IPS DF 19.7 (cell line): ENCODE data around the gene ZNF462.
"Not testable (repeated sequence)": the region's sequence is repeated elsewhere in the genome, so short reads cannot be mapped to it uniquely, and the experiment has no call there.

Experiments used
- DNase-seq: peaks from one replicate; pipeline ENCODE4 v3.0.0-alpha.2; 2013; ENCODE audit warnings: low read depth, low spot score

The ZNF462 gene

DNA sequence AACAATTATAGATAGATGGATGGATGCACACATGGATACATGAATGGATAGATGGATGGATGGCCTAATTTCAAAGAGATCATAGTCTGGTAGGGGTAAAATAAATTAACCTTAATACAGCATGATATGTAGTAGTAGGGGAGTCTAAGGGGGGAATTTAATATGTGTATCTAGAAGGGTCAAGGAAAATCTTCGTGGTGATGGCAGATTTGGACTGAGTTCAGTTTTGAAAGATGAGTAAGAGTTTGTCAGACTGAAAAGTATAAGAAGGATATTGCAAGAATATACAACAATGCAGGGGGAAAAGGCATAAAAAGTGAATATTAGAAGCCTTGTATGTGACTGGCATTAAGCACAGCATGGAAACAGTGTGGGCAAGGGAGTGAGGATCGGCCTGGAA, 98.7 kb downstream of the ZNF462 start:
- DNase-seq, result no peak

DNA sequence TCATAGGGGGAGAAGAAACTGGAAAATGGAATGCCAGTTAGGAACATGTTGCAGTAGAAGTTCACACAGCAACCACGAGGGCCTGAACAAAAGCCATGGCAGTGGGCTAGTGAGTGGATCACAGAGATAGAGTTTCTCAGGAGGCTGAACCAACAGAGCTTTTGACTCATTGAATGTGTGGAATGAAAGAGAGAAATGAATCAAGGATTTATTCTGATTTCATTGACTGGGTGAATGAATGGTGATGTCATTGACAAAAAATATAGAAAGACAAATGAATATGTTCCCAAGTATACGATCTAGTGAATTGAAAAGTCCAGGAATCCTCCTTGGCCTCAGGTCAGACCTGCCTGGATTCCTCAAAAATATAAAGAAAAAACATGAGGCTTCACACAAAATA, 99.2 kb downstream of the ZNF462 start:
- DNase-seq, result no peak

DNA sequence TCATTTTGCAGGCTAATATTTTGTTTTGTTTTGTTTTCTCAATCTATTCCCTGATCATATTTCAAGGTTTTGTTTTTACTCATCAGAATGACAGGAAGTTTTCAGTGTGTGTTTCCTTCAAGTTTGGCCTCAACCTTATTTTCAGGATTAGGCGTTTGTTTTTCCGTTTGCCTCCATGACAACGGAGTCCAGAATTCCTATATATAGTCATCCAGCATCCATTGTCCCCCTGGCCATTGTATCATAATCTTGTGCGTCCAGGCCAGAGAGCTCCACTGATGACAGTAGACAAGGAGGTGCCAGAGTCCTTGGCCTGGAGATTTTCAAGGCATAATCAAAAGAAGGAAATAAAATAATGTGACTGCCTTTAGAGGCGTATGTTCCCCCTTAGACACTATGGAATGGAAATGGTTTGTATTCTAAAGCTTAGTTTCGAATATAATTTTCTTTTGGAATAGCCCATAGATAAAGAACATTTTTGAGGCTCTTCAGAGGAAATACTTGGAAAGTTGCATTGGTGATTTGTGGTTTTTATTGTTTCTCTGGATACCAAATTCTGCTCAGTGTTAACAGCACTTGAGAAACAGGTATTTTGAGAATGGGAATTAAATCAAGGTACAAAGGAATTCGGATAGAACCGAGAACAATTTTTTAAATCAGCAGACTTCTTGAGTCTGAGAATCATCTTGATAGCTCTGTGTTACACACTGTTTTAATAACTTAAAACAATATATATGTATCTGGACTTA, 99.8 kb downstream of the ZNF462 start:
- no peak for DNase-seq

DNA sequence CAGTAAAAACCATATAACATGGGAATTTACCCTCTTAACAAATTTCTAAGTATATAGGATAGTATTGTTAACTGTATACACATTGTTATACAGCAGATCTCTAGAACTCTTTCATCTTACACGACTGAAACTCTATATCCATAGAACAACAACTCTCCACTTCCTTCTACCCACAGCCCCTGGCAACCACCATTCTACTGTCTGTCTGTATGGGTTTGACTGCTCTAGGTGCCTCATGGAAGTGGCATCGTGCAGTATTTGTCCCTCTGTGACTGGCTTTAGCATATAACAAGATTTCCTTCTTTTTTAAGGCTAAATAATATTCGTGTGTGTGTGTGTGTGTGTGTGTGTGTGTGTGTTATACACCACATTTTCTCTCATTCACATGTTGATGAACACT, 100.7 kb downstream of the ZNF462 start:
- no peak for DNase-seq

DNA sequence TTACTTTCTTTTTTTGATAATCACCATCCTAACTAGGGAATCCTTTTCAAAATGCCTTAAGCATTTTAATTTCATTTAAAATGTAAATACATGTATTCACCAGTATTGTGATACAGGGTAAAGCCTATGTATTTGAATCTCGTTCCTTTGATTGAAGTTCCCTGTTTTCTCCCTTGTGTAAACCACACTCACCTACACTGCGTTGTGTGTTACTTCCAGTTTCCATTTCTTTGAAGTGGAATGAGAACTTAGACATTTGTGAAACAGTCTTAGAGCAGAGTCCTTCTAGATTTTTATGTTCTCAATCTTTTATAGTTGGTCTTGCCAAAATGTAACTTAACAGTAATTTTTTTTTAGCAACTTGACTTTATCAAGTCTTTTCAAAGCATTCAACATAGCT, 101.4 kb downstream of the ZNF462 start:
- DNase-seq, result no peak

DNA sequence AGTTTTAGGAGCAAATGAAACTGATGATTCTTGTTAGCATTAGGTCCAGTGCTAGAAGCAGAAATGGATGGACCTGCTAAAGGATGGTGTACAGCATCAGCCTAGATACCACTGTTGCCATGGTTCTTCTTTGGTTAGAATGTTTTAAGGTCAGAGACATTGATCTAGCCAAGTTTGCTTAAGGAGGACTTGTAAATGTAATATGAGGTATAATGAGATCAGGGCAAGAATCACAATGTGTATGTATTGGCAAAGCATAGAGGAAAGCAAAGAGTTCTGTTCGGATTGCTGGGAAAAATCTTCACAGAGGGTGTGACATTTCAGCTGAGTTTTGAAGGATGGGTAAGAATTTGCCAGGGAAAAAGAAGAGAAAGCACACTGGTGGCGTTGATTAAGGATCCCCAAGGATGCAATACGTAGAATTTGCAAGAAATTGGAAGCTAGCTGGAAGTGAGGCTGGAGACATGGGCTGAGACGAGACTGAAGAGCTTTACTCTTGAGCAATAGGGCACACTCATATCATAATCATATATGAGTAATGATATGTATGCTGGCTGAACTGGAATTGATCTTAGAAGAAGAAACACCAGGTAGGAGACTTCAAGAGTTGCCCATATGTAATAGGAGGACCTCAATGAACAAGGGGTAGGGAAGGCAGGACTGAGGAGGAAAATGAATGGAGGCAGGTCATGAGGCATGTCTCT, 102.0 kb downstream of the ZNF462 start:
- DNase-seq, result no peak

DNA sequence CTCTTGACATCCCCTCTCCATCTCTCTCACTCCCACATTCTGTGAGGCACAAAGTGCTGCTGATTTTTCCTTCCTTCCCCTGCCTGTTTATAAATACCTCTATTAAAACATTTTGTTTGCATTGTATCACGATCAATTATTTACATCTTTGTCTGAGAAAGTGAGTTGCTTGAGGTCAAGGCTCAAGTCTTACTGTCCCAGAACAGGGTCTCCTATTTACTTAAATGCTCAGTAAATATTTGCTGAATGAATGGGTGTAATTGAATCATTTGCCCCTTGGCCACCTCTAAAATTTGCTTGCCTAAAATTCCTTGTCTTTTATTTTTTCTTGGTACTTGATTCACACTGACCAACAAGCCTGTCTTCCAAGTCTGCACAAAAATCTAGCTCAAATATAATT, 103.5 kb downstream of the ZNF462 start:
- DNase-seq, result no peak

DNA sequence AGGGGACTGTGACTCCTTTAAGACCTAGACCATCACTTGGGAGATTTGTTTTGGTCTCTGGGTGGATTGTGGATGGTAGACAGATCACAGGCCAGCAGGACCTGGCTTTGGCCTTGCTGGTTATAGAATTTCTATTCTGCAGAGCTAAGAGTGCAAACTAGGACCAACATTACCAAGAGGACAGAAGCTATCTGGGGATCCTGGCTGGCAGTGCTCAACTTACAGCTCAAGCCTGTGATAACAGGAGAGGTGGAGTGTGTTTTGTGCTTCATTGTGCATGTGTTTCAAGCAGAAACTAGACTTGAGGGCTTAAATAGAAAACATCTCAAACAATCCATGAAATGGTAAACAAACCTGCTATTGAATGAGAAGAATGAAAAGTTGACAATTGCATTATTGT, 106.7 kb downstream of the ZNF462 start:
- no peak for DNase-seq

DNA sequence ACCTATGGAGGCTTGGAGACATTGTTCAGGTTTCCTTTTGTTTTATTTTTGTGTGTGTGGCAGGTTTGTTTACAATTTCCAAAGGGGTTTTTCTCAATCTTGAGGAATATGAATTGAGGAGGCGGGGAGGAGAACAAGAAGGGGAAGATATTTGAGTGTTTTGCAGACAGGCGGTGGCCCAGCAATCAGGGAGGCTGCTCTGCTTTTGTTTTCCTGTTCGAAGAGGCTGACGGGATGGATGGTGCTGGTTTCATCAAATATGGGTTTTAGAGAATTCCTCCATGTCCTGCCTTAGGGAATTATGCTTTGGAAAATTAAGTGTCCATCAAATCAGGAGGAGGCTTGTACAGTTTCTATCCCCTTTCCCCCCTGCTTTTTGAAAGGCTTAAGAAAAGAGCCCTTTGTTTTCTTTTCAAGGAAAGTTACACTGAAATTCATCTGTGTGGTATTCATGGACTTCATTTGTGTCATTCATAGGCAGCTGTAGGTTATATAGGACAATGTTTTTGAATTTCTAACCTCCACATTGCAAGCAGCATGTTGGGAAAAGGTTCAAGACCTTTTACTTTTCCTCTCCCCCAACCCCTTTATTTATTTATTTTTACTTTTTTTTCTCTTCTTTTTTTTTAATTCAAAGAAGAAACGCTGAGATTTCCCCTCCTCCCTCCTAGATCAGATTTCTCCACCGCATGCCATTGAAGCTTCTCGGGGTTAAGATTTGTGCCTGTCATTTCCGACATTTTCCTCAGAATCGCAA, 107.4 kb downstream of the ZNF462 start:
- DNase-seq, result no peak

DNA sequence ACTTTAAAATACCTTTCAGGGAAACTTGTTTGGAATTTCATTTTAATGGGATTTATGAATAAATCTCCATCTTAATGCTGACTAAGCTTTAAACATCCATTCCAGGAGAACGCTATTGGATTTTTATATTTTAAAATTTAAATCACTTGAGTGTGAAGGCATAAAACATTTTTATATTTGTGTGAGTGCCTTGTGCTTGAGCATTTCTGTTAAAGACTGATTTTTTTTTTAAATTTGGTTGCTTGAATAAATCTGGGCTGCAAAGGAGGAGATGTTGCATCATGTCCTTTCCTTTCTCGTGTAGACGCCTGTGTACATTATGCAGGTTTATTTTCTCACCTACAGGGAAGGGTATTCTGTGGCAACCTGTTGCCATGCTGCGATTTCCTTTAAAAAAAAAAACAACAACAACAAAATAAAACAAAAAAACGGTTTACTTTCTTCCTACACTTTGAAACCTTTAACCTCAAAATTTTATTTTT, 108.1 kb downstream of the ZNF462 start:
- no peak for DNase-seq

DNA sequence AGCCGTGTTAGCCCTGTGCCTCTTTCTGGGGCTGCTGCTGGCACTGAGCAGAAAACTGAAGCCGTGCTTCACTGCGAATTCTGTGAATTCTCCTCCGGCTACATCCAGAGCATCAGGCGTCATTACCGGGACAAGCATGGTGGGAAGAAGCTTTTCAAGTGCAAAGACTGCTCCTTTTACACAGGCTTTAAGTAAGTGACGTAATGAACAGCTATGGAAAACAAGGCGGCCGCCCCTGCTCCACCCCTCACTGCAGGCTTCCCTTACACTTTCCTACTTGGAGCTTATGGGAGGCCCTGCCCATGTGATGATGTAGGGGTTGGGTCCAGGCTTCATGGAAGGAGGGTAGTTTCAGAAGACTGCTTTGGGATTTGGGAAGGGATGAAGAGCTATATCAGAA, 109.1 kb downstream of the ZNF462 start:
- DNase-seq, result no peak

DNA sequence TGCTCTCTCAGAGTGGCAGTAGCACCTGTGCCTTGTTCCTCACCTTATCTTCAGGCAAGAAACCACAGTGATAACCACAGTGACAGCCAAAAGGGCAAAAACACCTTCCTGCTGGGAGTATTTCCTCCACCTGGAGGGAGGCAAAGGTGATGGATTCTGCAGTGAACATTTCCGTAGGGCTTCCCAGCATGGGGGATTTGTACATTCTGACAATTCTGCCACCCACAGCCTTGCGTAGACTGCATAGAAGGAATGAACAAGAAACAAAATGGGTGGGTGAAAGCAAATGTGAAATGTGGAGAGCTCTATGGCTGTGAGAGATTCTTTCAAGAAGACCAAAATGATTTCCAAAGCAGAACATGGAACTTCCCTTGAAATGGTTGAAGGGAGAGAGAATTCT, 111.4 kb downstream of the ZNF462 start:
- no peak for DNase-seq

DNA sequence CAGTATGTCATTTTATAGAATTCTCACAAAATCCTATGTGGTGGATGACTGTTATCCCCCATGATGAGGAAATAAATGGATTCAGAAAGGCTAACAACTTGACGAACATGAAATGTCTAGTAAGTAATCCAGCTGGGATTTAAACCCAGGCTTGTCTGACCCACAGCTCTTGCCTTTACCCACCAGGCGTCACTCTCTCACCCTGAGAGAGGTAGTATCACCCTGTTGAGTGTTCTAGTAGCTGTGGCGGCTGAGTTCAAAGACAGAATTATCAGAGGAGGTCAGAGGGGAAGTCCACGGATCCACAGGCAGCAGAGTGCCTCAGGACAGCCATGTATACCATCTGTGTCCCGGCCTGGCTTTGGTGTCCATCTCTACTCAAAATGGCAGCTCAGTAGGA, 113.8 kb downstream of the ZNF462 start:
- no peak for DNase-seq

DNA sequence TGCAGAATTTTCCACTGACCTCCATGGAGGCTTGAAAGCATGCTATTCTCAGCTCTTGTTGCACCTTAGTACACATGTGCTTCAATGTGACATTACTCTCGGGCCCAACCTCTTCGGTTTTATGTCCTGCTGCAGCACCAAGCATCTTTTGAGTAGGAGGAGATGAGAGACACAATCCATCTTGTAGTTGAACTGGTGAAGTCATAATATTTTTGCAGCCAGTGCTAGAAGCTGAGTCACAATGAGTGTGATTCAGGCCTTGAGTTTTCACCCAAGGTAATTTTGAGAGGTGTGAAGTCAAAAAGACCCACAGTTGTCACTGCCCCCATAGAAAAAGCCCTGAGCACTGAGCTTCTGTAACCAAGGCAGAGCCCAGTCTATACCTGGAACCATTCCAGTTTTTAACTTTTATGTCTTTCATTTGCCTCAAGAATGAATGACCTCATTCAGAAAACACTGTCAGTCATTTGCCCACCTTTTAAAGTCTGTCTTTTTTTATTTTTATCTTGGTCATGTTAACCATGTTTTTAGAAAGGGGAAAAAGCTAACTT, 117.7 kb downstream of the ZNF462 start:
- no peak for DNase-seq

DNA sequence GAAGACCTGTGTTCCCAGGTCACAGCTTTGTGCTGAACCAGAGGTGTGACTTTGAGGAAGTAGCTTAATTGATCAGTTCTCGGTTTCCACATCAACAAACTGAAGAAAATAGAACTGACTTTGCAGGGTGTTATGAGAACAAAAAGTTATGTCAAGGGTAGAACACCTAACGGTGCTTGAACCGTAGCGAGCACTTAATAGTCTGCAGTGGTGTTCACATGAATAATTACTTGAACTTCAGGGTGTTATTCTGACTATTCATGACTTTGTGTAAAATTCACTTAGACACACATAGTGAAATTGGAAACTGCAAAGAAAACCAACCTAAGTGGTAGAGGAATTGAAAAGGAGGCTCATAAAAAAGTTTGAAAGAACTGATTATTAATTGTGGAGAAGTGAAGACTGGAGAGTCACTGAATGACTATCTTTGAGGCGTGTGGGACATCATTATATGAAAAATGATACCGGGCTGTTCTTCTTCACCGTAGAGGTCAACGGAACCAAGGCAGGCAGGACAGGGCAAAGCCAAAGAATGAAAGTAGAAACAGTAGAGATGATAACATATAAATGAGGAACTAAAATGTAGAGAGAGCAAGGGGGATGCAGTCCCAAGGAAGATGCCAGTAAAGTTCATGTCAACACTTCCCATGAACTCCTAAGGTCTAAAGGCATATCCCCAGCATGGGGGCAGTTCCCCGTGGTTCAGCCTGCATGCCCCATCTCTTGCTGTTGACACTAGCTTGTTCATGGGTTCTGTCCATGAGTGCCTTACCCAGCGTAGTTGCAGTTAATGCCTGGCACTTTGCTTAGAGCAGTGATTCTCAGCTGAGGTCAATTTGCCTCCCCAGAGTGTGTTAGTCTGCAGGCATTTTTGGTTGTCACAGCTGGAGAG, 118.7 kb downstream of the ZNF462 start:
- no peak for DNase-seq

DNA sequence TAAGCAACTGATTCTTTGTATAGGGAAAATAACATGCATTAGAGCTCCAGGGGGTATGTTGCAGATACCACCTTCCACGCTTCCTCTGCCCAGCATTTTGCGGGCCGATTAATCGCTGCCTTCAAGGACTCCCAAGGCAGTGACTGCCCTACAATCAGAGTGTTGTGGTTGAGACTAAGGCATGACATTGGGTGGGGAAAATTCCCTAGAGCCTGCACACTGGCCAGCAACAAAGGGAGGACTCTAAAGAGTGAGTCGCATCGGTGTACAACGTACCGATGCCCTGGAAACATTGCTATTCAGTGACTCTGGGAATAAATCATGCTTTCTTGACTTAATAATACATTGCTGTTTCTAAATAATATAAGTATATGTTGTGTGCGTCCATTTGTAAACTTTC, 119.7 kb downstream of the ZNF462 start:
- no peak for DNase-seq

DNA sequence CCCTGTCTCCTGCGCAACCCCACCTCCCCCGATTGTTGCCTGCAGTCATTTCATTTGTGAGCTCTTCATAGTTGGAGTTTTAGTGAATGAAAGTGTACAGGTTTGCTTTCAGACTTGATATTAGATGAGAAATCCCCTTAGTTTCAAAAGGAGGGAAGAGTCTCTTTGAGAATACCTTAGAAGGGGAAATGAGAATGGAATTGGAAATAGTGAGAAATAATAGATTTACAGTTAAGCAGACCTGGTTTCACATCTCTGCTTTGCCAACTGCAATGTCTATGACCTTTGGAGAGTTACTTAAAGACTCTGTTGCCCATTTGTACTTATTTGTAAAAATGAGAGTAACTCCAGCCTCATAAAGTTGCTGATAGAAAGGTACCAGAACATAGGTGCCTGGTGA, 120.4 kb downstream of the ZNF462 start:
- no peak for DNase-seq

DNA sequence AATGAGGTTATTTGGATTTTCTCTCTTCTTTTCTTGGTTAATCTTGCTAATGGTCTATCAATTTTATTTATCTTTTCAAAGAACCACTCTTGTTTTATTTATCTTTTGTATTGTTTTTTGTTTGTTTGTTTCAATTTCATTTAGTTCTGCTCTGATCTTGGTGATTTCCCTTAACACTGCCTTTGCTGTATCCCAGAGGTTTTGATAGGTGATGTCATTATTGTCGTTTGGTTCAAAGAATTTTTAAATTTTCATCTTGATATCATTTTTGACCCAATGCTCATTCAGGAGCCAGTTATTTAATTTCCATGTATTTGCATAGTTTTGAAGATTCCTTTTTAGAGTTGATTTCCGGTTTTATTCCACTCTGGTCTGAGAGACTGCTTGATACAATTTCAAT, 126.9 kb downstream of the ZNF462 start:
- not testable (repeated sequence) for DNase-seq

DNA sequence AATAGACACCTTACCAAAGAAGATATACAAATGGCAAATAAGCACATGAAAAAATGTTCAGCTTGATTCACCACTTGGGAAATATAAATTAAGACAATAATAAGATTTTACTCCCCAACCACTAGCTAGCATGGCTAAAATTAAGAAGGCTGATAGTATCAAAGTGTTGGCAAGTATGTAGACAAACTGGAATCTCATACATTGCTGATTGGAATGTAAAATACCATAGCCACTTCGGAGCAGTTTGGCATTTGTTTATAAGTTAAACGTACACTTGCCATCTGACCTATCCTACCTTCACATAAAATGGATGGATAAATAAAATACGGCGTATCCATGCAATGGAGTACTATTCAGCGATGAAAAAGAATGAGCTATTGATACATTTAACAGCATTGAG, 129.2 kb downstream of the ZNF462 start:
- DNase-seq, result no peak

DNA sequence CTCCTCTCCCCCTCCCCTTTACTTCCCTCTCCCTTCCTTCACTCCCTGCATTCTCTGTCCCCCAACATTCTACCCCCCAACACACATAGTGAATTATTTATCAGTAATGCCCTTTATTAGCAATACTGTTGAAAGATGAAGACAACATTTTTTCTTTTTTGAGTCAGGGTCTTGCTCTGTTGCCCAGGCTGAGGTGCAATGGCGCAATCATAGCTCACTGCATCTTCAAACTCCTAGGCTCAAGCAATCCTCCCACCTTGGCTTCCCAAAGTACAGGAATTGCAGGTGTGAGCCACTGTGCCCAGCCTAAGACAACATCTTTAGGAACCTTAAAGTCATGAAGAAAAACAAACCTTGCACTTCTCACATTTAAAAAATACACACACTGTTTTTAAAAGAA, 130.6 kb downstream of the ZNF462 start:
- DNase-seq, result no peak

DNA sequence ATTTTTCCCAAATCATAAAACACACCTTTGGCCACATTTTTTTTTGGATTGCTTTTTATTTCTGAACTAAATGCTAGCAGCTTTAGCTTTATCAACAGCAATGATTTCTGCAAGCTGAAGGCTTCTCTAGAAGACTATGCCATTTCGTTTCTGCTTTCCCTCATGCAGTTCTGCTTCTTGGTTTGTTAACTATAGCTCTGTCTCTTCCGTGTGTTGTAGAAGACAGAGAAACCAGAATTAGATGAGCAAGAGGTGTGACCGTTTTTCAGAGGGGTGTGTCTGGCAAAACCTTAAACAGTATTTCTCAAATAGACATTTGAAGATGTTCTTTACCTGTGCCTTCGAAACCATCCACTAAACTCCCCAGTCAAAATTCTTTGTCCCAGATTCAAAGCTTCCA, 131.5 kb downstream of the ZNF462 start:
- DNase-seq, result no peak
